Activated CD8-positive, alpha-beta memory T cell treated with anti-CD3 and anti-CD28 coated beads, Interleukin-2, amount 10 ng/mL, durations not matched to agents 7 days and 5 days (primary cell): ENCODE measurements around the gene VSTM2L. TPM values are rescaled to one million over a fixed set of nuclear protein-coding genes. Genes with fewer than 3 reads are reported as not detected.

Source experiments
- ATAC-seq: fragments of 150-1000 bp; cut with Tn5 transposase; one replicate; pipeline ENCODE4 v1.10.0; 2021; ENCODE audit warnings: moderate library complexity
- CTCF ChIA-PET: fragments of 350-600 bp; sonication (Branson Sonifier 250); formaldehyde crosslinking; loops from one replicate; lab custom pipeline; 2021; ENCODE audit warnings: antibody characterized with exemption; lab: Charles Lee
- DNase-seq: peaks from one replicate; pipeline ENCODE4 v3.0.0-alpha.2; 2020
- H3K27ac Mint-ChIP-seq: one replicate; pipeline ENCODE4 v1.8.0; 2021; ENCODE audit warnings: mild to moderate bottlenecking, mixed read lengths
- H3K27me3 Mint-ChIP-seq: one replicate; pipeline ENCODE4 v1.8.0; 2021; ENCODE audit warnings: mixed read lengths
- H3K36me3 Mint-ChIP-seq: one replicate; pipeline ENCODE4 v1.8.0; 2021; ENCODE audit warnings: mild to moderate bottlenecking, mixed read lengths
- H3K4me1 Mint-ChIP-seq: one replicate; pipeline ENCODE4 v1.8.0; 2021; ENCODE audit warnings: mixed read lengths
- H3K4me3 Mint-ChIP-seq: one replicate; pipeline ENCODE4 v1.8.0; 2021; ENCODE audit warnings: mild to moderate bottlenecking, moderate library complexity, mixed read lengths
- H3K9me3 Mint-ChIP-seq: one replicate; pipeline ENCODE4 v1.8.0; 2022; ENCODE audit warnings: low read depth, mixed read lengths
- total RNA-seq, 2 experiments: library from RNA; stranded (reverse); gene quantifications; one replicate each; pipeline ENCODE4 v1.2.3, GENCODE V29; 2021

Gene VSTM2L
- total RNA-seq, 2 experiments from 2014 or later: 0.35 TPM; not detected in 1

GRCh38 chr20:37972256-37973058 is 69.5 kb downstream of the VSTM2L start:
- H3K4me1 Mint-ChIP-seq: peaks cover 4% of the 10 kb centered on the region
- CTCF ChIA-PET: no interaction called here
- H3K27ac Mint-ChIP-seq: no peak overlapping the region
- H3K27me3 Mint-ChIP-seq: peaks cover 2% of the 10 kb centered on the region
- DNase-seq (no peak), ATAC-seq (no peak)
- no peaks in the 10 kb centered on the region for H3K36me3 Mint-ChIP-seq
- no peak overlapping the region for H3K4me3 Mint-ChIP-seq
- H3K9me3 Mint-ChIP-seq: peaks cover 3% of the 10 kb centered on the region

- Mint-ChIP-seq H3K9me3 (peaks cover under 1% of the 10 kb centered on the region), H3K4me3 (no peak overlapping the region), H3K27me3 (no peaks in the 10 kb centered on the region), H3K36me3 (no peaks in the 10 kb centered on the region), H3K27ac (no peak overlapping the region), H3K4me1 (peaks cover 4% of the 10 kb centered on the region)
- CTCF ChIA-PET: no interaction called here
- no peak for DNase-seq
- ATAC-seq: no peak
Observed at GRCh38 chr20:37973059-37973910, 70.4 kb downstream of the VSTM2L start.

GRCh38 chr20:37976887-37977286 is 74.0 kb downstream of the VSTM2L start:
- H3K4me3 Mint-ChIP-seq: no peak overlapping the region
- no peak overlapping the region for H3K27ac Mint-ChIP-seq
- CTCF ChIA-PET: interaction anchor here (0.9 kb wide), 1 partner anchor 16 kb away, joined by 5 read pairs; no protein-coding TSS in a partner anchor
- no peaks in the 10 kb centered on the region for H3K9me3 Mint-ChIP-seq
- H3K36me3 Mint-ChIP-seq: peaks cover 5% of the 10 kb centered on the region
- ATAC-seq (no peak), DNase-seq (no peak)
- peaks cover 4% of the 10 kb centered on the region for H3K4me1 Mint-ChIP-seq
- no peaks in the 10 kb centered on the region for H3K27me3 Mint-ChIP-seq

- no peak overlapping the region for H3K4me3 Mint-ChIP-seq
- CTCF ChIA-PET: interaction anchor here (0.9 kb wide), 1 partner anchor 16 kb away, joined by 5 read pairs; no protein-coding TSS in a partner anchor
- ATAC-seq: no peak
- H3K36me3 Mint-ChIP-seq: peaks cover 5% of the 10 kb centered on the region
- peaks cover 4% of the 10 kb centered on the region for H3K4me1 Mint-ChIP-seq
- H3K27me3 Mint-ChIP-seq: no peaks in the 10 kb centered on the region
- H3K27ac Mint-ChIP-seq: no peak overlapping the region
- H3K9me3 Mint-ChIP-seq: no peaks in the 10 kb centered on the region
- DNase-seq: no peak
Observed at GRCh38 chr20:37977338-37977737, 74.4 kb downstream of the VSTM2L start.

GRCh38 chr20:37977786-37978185 is 74.9 kb downstream of the VSTM2L start:
- ATAC-seq: no peak
- peaks cover 7% of the 10 kb centered on the region for H3K36me3 Mint-ChIP-seq
- H3K9me3 Mint-ChIP-seq: no peaks in the 10 kb centered on the region
- H3K4me1 Mint-ChIP-seq: peaks cover 4% of the 10 kb centered on the region
- CTCF ChIA-PET: no interaction called here
- no peaks in the 10 kb centered on the region for H3K27me3 Mint-ChIP-seq
- no peak for DNase-seq
- H3K4me3 Mint-ChIP-seq: no peak overlapping the region
- H3K27ac Mint-ChIP-seq: no peak overlapping the region

- H3K27ac Mint-ChIP-seq: no peak overlapping the region
- H3K4me1 Mint-ChIP-seq: peaks cover 4% of the 10 kb centered on the region
- no peaks in the 10 kb centered on the region for H3K27me3 Mint-ChIP-seq
- CTCF ChIA-PET: no interaction called here
- H3K36me3 Mint-ChIP-seq: peaks cover 9% of the 10 kb centered on the region
- H3K9me3 Mint-ChIP-seq: no peaks in the 10 kb centered on the region
- ATAC-seq (no peak), DNase-seq (no peak)
- no peak overlapping the region for H3K4me3 Mint-ChIP-seq
Observed at GRCh38 chr20:37979021-37979985, 76.4 kb downstream of the VSTM2L start.

GRCh38 chr20:37980383-37980782 is 77.5 kb downstream of the VSTM2L start:
- Mint-ChIP-seq H3K4me3 (no peak overlapping the region), H3K36me3 (peaks cover 13% of the 10 kb centered on the region)
- CTCF ChIA-PET: no interaction called here

GRCh38 chr20:37980876-37981275 is 77.9 kb downstream of the VSTM2L start:
- CTCF ChIA-PET: no interaction called here
- Mint-ChIP-seq H3K36me3 (peaks cover 13% of the 10 kb centered on the region), H3K4me1 (peaks cover 4% of the 10 kb centered on the region), H3K4me3 (no peak overlapping the region), H3K9me3 (no peaks in the 10 kb centered on the region), H3K27ac (no peak overlapping the region), H3K27me3 (no peaks in the 10 kb centered on the region)
- DNase-seq (no peak), ATAC-seq (no peak)

More at GRCh38 chr20:37980383-37980782, 77.5 kb downstream of the VSTM2L start:
- no peaks in the 10 kb centered on the region for H3K27me3 Mint-ChIP-seq
- no peaks in the 10 kb centered on the region for H3K9me3 Mint-ChIP-seq
- DNase-seq: no peak
- no peak overlapping the region for H3K27ac Mint-ChIP-seq
- ATAC-seq: no peak
- H3K4me1 Mint-ChIP-seq: peaks cover 4% of the 10 kb centered on the region

GRCh38 chr20:37981568-37981967 is 78.6 kb downstream of the VSTM2L start:
- peaks cover 4% of the 10 kb centered on the region for H3K4me1 Mint-ChIP-seq
- DNase-seq (no peak), ATAC-seq (no peak)
- H3K9me3 Mint-ChIP-seq: no peaks in the 10 kb centered on the region
- H3K27me3 Mint-ChIP-seq: no peaks in the 10 kb centered on the region
- H3K36me3 Mint-ChIP-seq: peaks cover 13% of the 10 kb centered on the region
- no peak overlapping the region for H3K4me3 Mint-ChIP-seq
- H3K27ac Mint-ChIP-seq: no peak overlapping the region
- CTCF ChIA-PET: no interaction called here

GRCh38 chr20:37983286-37983685 is 80.4 kb downstream of the VSTM2L start:
- CTCF ChIA-PET: interaction anchor here (0.7 to 1.1 kb wide), 2 partner anchors 9 to 237 kb away, joined by 3 read pairs; no protein-coding TSS in a partner anchor
- no peak overlapping the region for H3K27ac Mint-ChIP-seq

GRCh38 chr20:37984018-37984785 is 81.3 kb downstream of the VSTM2L start:
- peaks cover 21% of the 10 kb centered on the region for H3K36me3 Mint-ChIP-seq
- H3K4me3 Mint-ChIP-seq: no peak overlapping the region
- CTCF ChIA-PET: interaction anchor here (1.1 kb wide), 1 partner anchor 8 kb away, joined by 3 read pairs; no protein-coding TSS in a partner anchor
- H3K4me1 Mint-ChIP-seq: peaks cover 4% of the 10 kb centered on the region
- H3K27ac Mint-ChIP-seq: no peak overlapping the region
- H3K9me3 Mint-ChIP-seq: no peaks in the 10 kb centered on the region
- no peaks in the 10 kb centered on the region for H3K27me3 Mint-ChIP-seq
- no peak for ATAC-seq
- no peak for DNase-seq

More at GRCh38 chr20:37983286-37983685, 80.4 kb downstream of the VSTM2L start:
- Mint-ChIP-seq H3K36me3 (peaks cover 13% of the 10 kb centered on the region), H3K9me3 (no peaks in the 10 kb centered on the region), H3K4me3 (no peak overlapping the region), H3K27me3 (no peaks in the 10 kb centered on the region), H3K4me1 (no peaks in the 10 kb centered on the region)
- ATAC-seq (no peak), DNase-seq (no peak)
